Endodermal cell (in vitro differentiated cells): ENCODE data around the gene PROX2. TPM values are rescaled to one million over a fixed set of nuclear protein-coding genes. Genes with fewer than 3 reads are reported as not detected.

Experiments
- DNase-seq: peaks from one replicate; pipeline ENCODE4 v3.0.0-alpha.2; 2017
- H3K27ac ChIP-seq: 2 replicates; pipeline ENCODE4 v1.5.1; 2013; ENCODE audit warnings: mild to moderate bottlenecking, low read depth, low read length, moderate library complexity
- H3K27me3 ChIP-seq: 2 replicates; pipeline ENCODE4 v1.6.1; 2013; ENCODE audit warnings: mild to moderate bottlenecking, low read length, moderate library complexity; ENCODE audit not compliant: insufficient read depth, control insufficient read depth, poor library complexity, severe bottlenecking
- H3K36me3 ChIP-seq: 2 replicates; pipeline ENCODE4 v1.7.0; 2013; ENCODE audit warnings: mild to moderate bottlenecking, low read length, moderate library complexity; ENCODE audit not compliant: control insufficient read depth, insufficient read depth
- H3K4me1 ChIP-seq: one replicate; pipeline ENCODE4 v1.7.0; 2013; ENCODE audit warnings: low read length; ENCODE audit not compliant: control insufficient read depth, insufficient read depth
- H3K4me3 ChIP-seq: 2 replicates; pipeline ENCODE4 v1.5.1; 2013; ENCODE audit warnings: mild to moderate bottlenecking, low read length, moderate library complexity
- H3K9ac ChIP-seq: 2 replicates; pipeline ENCODE4 v1.6.1; 2013; ENCODE audit warnings: mild to moderate bottlenecking, low read length, moderate library complexity; ENCODE audit not compliant: poor library complexity, severe bottlenecking; ENCODE audit errors: extremely low read depth
- H3K9me3 ChIP-seq: 2 replicates; pipeline ENCODE4 v1.6.1; 2013; ENCODE audit warnings: mild to moderate bottlenecking, low read length, moderate library complexity; ENCODE audit not compliant: control insufficient read depth
- H3K27ac Mint-ChIP-seq: 2 replicates; pipeline ENCODE4 v1.8.0; 2020; ENCODE audit warnings: mixed read lengths
- H3K27me3 Mint-ChIP-seq: 2 replicates; pipeline ENCODE4 v1.8.0; 2021; ENCODE audit warnings: mild to moderate bottlenecking, mixed read lengths; ENCODE audit not compliant: insufficient read depth
- H3K36me3 Mint-ChIP-seq: 2 replicates; pipeline ENCODE4 v1.8.0; 2020; ENCODE audit warnings: low read depth, mixed read lengths
- H3K4me1 Mint-ChIP-seq: 2 replicates; pipeline ENCODE4 v1.8.0; 2020; ENCODE audit warnings: mixed read lengths
- H3K4me3 Mint-ChIP-seq: 2 replicates; pipeline ENCODE4 v1.8.0; 2020; ENCODE audit warnings: mild to moderate bottlenecking, moderate library complexity, mixed read lengths
- H3K9me3 Mint-ChIP-seq: 2 replicates; pipeline ENCODE4 v1.8.0; 2020; ENCODE audit warnings: mild to moderate bottlenecking, mixed read lengths
- CTCF ChIP-seq: fragments of 200-600 bp; sonication (generic); conservative IDR thresholded peaks from 2 replicates; pipeline ENCODE4 v1.5.0; 2021; ENCODE audit warnings: antibody characterized with exemption, mild to moderate bottlenecking
- WGBS, 2 experiments: methylation state at CpG; one replicate each; pipeline versions ENCODE4 v1.1.5 to v1.1.7; 2013; ENCODE audit warnings: missing lambda C conversion rate in 2 of 2, mixed read lengths in 1 of 2; ENCODE audit not compliant: insufficient coverage in 1 of 2, insufficient read length in 1 of 2; 5-methylcytosine and 5-hydroxymethylcytosine counted together
- total RNA-seq, 2 donors: library from RNA; stranded (reverse); fragmentation: NEBNext Ultra II Directional in 1 of 2; extraction: Animal tissue kit (Norgen Biotek cat#: 25700) in 1 of 2; gene quantifications; 2 replicates in 1 of 2; 3 replicates in 1 of 2; pipeline ENCODE4 v1.2.1, GENCODE V29; 2021

PROX2 gene
- total RNA-seq, 2 donors from 2014 or later = not detected

GRCh38 chr14:74840603-74841030, 35.3 kb downstream of the PROX2 start:
- WGBS, 2 experiments = 88 to 93% methylated on average over 5 of the region's 5 CpGs
- Mint-ChIP-seq H3K27ac (no peak overlapping the region), H3K27me3 (no peaks in the 10 kb centered on the region)

GRCh38 chr14:74838166-74838565, 37.8 kb downstream of the PROX2 start:
- Histone ChIP-seq H3K9me3 (no peaks in the 10 kb centered on the region), H3K4me1 (no peaks in the 10 kb centered on the region), H3K9ac (no peak overlapping the region), H3K36me3 (peaks cover 63% of the 10 kb centered on the region), H3K27ac (no peak overlapping the region), H3K4me3 (no peak overlapping the region), H3K27me3 (no peaks in the 10 kb centered on the region)
- WGBS, 2 experiments = 90 to 100% methylated on average over 1 to 2 of the region's 2 CpGs
- peaks cover 23% of the 10 kb centered on the region for H3K36me3 Mint-ChIP-seq
- H3K4me1 Mint-ChIP-seq = no peaks in the 10 kb centered on the region
- TF ChIP-seq CTCF = no peak
- DNase-seq = no peak
- H3K27ac Mint-ChIP-seq = no peak overlapping the region
- no peaks in the 10 kb centered on the region for H3K27me3 Mint-ChIP-seq
- no peak overlapping the region for H3K4me3 Mint-ChIP-seq
- no peaks in the 10 kb centered on the region for H3K9me3 Mint-ChIP-seq

More at GRCh38 chr14:74840603-74841030, 35.3 kb downstream of the PROX2 start:
- peaks cover 20% of the 10 kb centered on the region for H3K36me3 Mint-ChIP-seq
- H3K9me3 Mint-ChIP-seq = no peaks in the 10 kb centered on the region
- Histone ChIP-seq H3K9ac (no peak overlapping the region), H3K4me3 (no peak overlapping the region), H3K4me1 (no peaks in the 10 kb centered on the region), H3K27ac (no peak overlapping the region), H3K27me3 (no peaks in the 10 kb centered on the region), H3K36me3 (peaks cover 45% of the 10 kb centered on the region), H3K9me3 (no peaks in the 10 kb centered on the region)
- H3K4me3 Mint-ChIP-seq = no peak overlapping the region
- TF ChIP-seq CTCF = no peak
- DNase-seq = no peak
- H3K4me1 Mint-ChIP-seq = no peaks in the 10 kb centered on the region

GRCh38 chr14:74836251-74836960, 39.5 kb downstream of the PROX2 start:
- H3K4me1 ChIP-seq = no peaks in the 10 kb centered on the region
- WGBS, 2 experiments = 92 to 100% methylated on average over 1 of the region's 1 CpG
- H3K9me3 Mint-ChIP-seq = no peaks in the 10 kb centered on the region
- H3K4me1 Mint-ChIP-seq = no peaks in the 10 kb centered on the region
- H3K4me3 Mint-ChIP-seq = no peak overlapping the region
- no peak for TF ChIP-seq CTCF
- no peak overlapping the region for H3K9ac ChIP-seq
- H3K9me3 ChIP-seq = no peaks in the 10 kb centered on the region
- no peak overlapping the region for H3K4me3 ChIP-seq
- peaks cover 67% of the 10 kb centered on the region for H3K36me3 ChIP-seq
- no peak overlapping the region for H3K27ac Mint-ChIP-seq
- H3K27me3 ChIP-seq = no peaks in the 10 kb centered on the region
- no peak overlapping the region for H3K27ac ChIP-seq
- H3K36me3 Mint-ChIP-seq = peaks cover 23% of the 10 kb centered on the region
- H3K27me3 Mint-ChIP-seq = no peaks in the 10 kb centered on the region
- no peak for DNase-seq
